ENCODE results near the gene KIFC3. TPM values are rescaled to one million over a fixed set of nuclear protein-coding genes. Genes with fewer than 3 reads are reported as not detected.

KIFC3 gene
- total and polyA plus RNA-seq, 2 donors from 2014 or later, result 74.9 to 109 TPM

- DNase-seq (no peak), FAIRE-seq (no peak)
- intact Hi-C loops (cut with DNase I), result no loop called here
- TF ChIP-seq, protein P1, sequence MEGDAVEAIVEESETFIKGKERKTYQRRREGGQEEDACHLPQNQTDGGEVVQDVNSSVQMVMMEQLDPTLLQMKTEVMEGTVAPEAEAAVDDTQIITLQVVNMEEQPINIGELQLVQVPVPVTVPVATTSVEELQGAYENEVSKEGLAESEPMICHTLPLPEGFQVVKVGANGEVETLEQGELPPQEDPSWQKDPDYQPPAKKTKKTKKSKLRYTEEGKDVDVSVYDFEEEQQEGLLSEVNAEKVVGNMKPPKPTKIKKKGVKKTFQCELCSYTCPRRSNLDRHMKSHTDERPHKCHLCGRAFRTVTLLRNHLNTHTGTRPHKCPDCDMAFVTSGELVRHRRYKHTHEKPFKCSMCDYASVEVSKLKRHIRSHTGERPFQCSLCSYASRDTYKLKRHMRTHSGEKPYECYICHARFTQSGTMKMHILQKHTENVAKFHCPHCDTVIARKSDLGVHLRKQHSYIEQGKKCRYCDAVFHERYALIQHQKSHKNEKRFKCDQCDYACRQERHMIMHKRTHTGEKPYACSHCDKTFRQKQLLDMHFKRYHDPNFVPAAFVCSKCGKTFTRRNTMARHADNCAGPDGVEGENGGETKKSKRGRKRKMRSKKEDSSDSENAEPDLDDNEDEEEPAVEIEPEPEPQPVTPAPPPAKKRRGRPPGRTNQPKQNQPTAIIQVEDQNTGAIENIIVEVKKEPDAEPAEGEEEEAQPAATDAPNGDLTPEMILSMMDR (IDR thresholded peaks at IDR 0.05; ENCODE audit: borderline replicate concordance, extremely low read depth, insufficient read depth), result no peak
- no peaks in the 10 kb centered on the region for H3K36me3 ChIP-seq (ENCODE audit: control insufficient read depth in 2 of 3, insufficient read depth in 3 of 3, low read length in 3 of 3)
- H3K27ac ChIP-seq (ENCODE audit: low read depth in 2 of 2, low read length in 2 of 2), result no peak overlapping the region
- no peaks in the 10 kb centered on the region for H3K9me3 ChIP-seq (ENCODE audit: control insufficient read depth in 2 of 3, insufficient read depth in 1 of 3, low read length in 3 of 3)
- H3K9ac ChIP-seq (ENCODE audit: low read length in 3 of 3), result no peak overlapping the region
- H3K27me3 ChIP-seq (ENCODE audit: control insufficient read depth, insufficient read depth, low read length), result no peaks in the 10 kb centered on the region
- no peak overlapping the region for H3K4me3 ChIP-seq (ENCODE audit: low read length in 3 of 3)
- no peaks in the 10 kb centered on the region for H3K4me1 ChIP-seq (ENCODE audit: control insufficient read depth in 2 of 3, insufficient read depth in 2 of 3, low read depth in 1 of 3, low read length in 3 of 3)
These were observed 75.8 kb downstream of the KIFC3 start for GRCh38 chr16:57726433-57726947.

GRCh38 chr16:57725976-57726375 lies 76.3 kb downstream of the KIFC3 start:
- Histone ChIP-seq H3K27ac (ENCODE audit: low read depth in 2 of 2, low read length in 2 of 2) (no peak overlapping the region), H3K36me3 (ENCODE audit: control insufficient read depth in 2 of 3, insufficient read depth in 3 of 3, low read length in 3 of 3) (no peaks in the 10 kb centered on the region), H3K9ac (ENCODE audit: low read length in 3 of 3) (no peak overlapping the region), H3K27me3 (ENCODE audit: control insufficient read depth, insufficient read depth, low read length) (no peaks in the 10 kb centered on the region), H3K4me3 (ENCODE audit: low read length in 3 of 3) (no peak overlapping the region), H3K9me3 (ENCODE audit: control insufficient read depth in 2 of 3, insufficient read depth in 1 of 3, low read length in 3 of 3) (no peaks in the 10 kb centered on the region), H3K4me1 (ENCODE audit: control insufficient read depth in 2 of 3, insufficient read depth in 2 of 3, low read depth in 1 of 3, low read length in 3 of 3) (no peaks in the 10 kb centered on the region)
- intact Hi-C loops (cut with DNase I), result no loop called here
- TF ChIP-seq, protein P1 (IDR thresholded peaks at IDR 0.05; ENCODE audit: borderline replicate concordance, extremely low read depth, insufficient read depth), result no peak
- FAIRE-seq (no peak), DNase-seq (no peak)

GRCh38 chr16:57725554-57725953 lies 76.7 kb downstream of the KIFC3 start:
- TF ChIP-seq, protein P1 (IDR thresholded peaks at IDR 0.05; ENCODE audit: borderline replicate concordance, extremely low read depth, insufficient read depth), result no peak
- no peak overlapping the region for H3K4me3 ChIP-seq (ENCODE audit: low read length in 3 of 3)
- H3K4me1 ChIP-seq (ENCODE audit: control insufficient read depth in 2 of 3, insufficient read depth in 2 of 3, low read depth in 1 of 3, low read length in 3 of 3), result no peaks in the 10 kb centered on the region
- H3K36me3 ChIP-seq (ENCODE audit: control insufficient read depth in 2 of 3, insufficient read depth in 3 of 3, low read length in 3 of 3), result no peaks in the 10 kb centered on the region
- no peak overlapping the region for H3K9ac ChIP-seq (ENCODE audit: low read length in 3 of 3)
- H3K9me3 ChIP-seq (ENCODE audit: control insufficient read depth in 2 of 3, insufficient read depth in 1 of 3, low read length in 3 of 3), result no peaks in the 10 kb centered on the region
- DNase-seq, result no peak
- H3K27ac ChIP-seq (ENCODE audit: low read depth in 2 of 2, low read length in 2 of 2), result no peak overlapping the region
- FAIRE-seq, result no peak
- intact Hi-C loops (cut with DNase I), result no loop called here
- no peaks in the 10 kb centered on the region for H3K27me3 ChIP-seq (ENCODE audit: control insufficient read depth, insufficient read depth, low read length)

- Histone ChIP-seq H3K27me3 (ENCODE audit: control insufficient read depth, insufficient read depth, low read length) (no peaks in the 10 kb centered on the region), H3K9me3 (ENCODE audit: control insufficient read depth in 2 of 3, insufficient read depth in 1 of 3, low read length in 3 of 3) (no peaks in the 10 kb centered on the region), H3K9ac (ENCODE audit: low read length in 3 of 3) (no peak overlapping the region), H3K4me3 (ENCODE audit: low read length in 3 of 3) (no peak overlapping the region), H3K27ac (ENCODE audit: low read depth in 2 of 2, low read length in 2 of 2) (no peak overlapping the region), H3K4me1 (ENCODE audit: control insufficient read depth in 2 of 3, insufficient read depth in 2 of 3, low read depth in 1 of 3, low read length in 3 of 3) (no peaks in the 10 kb centered on the region), H3K36me3 (ENCODE audit: control insufficient read depth in 2 of 3, insufficient read depth in 3 of 3, low read length in 3 of 3) (no peaks in the 10 kb centered on the region)
- TF ChIP-seq, protein P1 (IDR thresholded peaks at IDR 0.05; ENCODE audit: borderline replicate concordance, extremely low read depth, insufficient read depth), result no peak
- DNase-seq, result no peak
- intact Hi-C loops (cut with DNase I), result no loop called here
- no peak for FAIRE-seq
These were observed 77.1 kb downstream of the KIFC3 start for GRCh38 chr16:57725151-57725550.

Measured in kidney (tissue), 14 donors.